Middle frontal gyrus (tissue), 1 donor: ENCODE data around the gene RRAD.
"Not testable (repeated sequence)": the region's sequence is repeated elsewhere in the genome, so short reads cannot be mapped to it uniquely, and the experiment has no call there.

Experiments
- DNase-seq: peaks from one replicate; pipeline ENCODE4 v3.0.0-alpha.2; 2015; ENCODE audit warnings: low spot score; ENCODE audit errors: extremely low spot score

Gene RRAD

GRCh38 chr16:66925322-66925840, at the start of gene RRAD:
TSS of gene RRAD (minus strand) at chr16:66925535. CDS start at chr16:66925179, 356 bp downstream.
- no peak for DNase-seq

DNA sequence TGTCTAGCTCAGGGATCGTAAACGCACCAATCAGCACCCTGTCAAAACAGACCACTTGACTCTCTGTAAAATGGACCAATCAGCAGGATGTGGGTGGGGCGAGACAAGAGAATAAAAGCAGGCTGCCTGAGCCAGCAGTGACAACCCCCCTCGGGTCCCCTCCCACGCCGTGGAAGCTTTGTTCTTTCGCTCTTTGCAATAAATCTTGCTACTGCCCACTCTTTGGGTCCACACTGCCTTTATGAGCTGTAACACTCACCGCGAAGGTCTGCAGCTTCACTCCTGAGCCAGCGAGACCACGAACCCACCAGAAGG, 49.6 kb upstream of the RRAD start:
- not testable (repeated sequence) for DNase-seq

GRCh38 chr16:66974156-66974931, 49.0 kb upstream of the RRAD start:
- not testable (repeated sequence) for DNase-seq

DNA sequence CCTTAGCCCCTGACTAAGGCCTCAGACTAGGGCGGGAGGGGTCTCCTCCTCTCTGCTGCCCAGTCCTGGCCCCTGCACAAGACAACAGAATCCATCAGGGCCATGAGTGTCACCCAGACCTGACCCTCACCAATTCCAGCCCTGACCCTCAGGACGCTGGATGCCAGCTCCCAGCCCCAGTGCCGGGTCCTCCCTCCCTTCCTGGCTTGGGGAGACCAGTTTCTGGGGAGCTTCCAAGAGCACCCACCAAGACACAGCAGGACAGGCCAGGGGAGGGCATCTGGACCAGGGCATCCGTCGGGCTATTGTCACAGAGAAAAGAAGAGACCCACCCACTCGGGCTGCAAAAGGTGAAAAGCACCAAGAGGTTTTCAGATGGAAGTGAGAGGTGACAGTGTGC, 48.4 kb upstream of the RRAD start:
- DNase-seq = no peak

GRCh38 chr16:66972983-66973382, 47.6 kb upstream of the RRAD start:
- no peak for DNase-seq

DNA sequence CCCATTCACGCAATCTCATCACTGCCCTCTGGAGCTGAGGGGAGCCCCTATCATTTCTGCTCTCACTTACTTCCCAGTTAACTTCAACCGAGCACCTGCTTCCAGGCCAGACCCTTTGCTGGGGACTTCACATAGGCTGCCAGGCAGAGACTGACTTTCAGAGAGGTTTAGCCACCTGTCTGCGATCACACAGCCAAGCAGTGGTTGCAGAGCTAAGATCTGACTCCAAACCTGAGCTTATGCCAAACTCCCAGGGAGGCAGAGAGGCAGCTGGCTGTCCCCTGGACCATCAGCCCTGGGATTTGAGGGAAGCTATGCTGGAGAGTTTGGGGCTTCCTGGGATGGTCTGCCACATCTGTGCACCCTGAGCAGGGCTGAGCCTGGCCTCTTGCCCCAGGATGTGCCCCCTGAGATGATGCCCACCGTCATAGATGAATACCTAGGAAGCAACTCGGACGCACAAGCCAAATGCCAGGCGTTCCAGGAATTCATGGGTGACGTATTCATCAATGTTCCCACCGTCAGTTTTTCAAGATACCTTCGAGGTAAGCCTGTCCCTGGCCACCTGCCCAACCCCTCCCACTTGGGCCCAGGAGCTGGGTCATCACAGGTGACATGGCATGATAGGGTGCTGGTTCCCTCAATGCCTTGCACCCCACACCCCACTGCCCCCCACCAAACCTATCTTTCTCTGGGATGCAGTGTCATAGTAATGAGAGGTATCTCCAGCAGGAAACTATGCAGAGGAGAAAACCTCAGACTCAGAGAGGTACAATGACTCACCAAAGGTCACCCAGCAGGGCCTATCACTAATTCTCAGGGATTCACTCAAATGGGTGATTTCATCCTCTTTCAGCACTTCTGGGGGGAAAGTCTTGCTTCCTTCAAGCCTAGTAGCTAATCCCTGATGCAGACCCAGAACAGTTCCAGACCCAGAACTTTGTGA, 45.7 kb upstream of the RRAD start:
- DNase-seq = no peak

DNA sequence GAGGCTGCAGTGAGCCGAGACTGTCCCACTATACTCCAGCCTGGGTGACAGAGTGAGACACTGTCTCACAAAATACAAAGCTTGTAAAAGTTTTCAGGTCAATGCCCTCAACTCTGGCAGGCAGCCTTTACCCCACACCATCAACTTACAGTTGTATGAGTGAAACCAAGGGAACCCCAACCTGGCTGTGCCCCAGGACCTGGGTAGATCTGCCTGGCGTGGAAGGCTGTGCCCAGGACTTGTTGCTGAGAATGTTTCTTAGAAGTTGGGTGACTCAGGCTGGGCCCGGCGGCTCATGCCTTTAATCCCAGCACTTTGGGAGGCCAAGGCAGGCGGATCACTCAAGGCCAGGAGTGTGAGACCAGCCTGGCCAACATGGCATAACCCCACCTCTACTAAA, 43.5 kb upstream of the RRAD start:
- no peak for DNase-seq

- no peak for DNase-seq
These were observed 38.7 kb upstream of the RRAD start for GRCh38 chr16:66964049-66964448.

GRCh38 chr16:66961914-66962313, 36.6 kb upstream of the RRAD start:
- DNase-seq = no peak

GRCh38 chr16:66961065-66961744, 35.9 kb upstream of the RRAD start, which contains the start of gene CES3:
TSS of gene CES3 (plus strand) at chr16:66961266. CDS start at chr16:66961308, 42 bp downstream.
- DNase-seq = no peak

DNA sequence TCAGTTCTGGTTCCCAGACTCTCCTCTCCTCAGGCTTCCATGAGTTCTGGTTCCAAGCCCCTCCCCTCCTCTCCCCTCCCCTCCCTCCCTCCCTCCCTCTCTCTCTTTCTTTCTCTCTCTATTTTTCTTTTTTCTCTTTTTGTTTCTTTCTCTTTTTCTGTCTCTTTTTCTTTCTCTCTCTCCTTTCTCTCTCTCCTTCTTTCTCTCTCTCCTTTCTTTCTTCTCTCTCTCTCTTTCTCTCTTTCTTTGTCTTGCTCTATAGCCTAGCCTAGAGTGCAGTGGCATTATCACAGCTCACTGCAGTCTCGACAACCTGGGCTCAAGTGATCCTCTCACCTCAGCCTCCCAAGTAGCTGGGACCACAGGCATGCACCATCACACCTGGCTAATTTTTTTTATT, 34.9 kb upstream of the RRAD start:
- no peak for DNase-seq

DNA sequence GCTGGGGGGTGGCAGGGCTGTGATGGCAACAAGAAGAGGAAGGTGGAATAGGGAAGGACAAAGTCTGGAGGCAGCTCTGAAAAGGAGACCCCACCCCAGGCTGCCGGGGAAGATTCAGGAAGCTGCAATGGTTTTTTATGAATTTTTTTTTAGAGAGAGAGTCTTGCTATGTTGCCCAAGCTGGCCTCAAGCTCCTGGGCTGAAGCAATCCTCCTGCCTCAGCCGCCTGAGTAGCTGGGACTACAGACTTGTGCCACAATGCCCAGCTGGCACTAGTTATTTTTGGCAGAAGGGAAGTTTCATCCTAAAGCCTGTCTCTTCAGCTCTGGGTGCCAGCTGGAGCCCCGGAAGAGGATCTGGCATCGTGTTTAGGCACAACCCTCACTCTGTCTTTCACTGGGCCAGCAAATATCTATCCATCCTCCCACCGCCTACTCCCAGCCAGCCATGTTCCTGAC, 34.4 kb upstream of the RRAD start:
- DNase-seq = peak; percentile 16

DNA sequence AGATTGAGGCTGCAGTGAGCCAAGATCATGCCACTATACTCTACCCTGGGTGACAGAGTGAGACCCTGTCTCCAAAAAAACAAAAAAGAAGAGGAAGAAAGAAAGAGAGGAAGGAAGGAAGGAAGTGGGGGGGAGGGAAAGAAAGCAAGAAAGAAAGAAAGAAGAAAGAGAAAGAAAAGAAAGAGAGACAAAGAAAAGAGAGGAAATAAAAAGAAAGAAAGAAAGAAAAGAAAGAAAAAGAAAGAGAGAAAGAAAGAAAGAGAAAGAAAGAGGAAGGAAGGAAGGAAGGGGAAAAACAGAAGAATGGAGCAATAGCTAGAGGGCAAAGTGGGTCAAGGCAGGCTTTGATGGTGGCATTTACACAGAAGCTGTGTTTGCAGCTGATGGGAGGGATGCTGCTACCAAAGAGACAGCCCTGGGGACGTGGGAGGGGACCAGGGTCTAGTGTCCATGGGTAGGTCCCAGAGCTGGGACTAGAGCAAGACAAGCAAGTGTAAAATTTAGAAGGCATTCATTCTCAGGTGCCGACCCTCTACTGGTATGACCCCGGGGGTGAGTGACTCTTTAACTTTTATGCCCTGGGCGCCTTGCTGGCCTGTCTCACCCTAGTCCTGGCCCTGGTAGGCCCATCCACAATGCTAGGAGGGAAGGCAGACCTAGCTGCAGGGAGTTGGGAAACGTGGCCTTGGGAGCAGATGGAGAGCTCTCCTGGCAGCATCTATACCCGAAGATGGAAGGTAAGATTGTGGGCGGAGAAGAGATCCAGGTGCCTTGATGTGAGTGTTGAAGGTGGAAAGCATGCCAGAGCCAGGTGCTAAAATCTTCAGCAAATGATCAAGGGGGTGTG, 33.7 kb upstream of the RRAD start:
- DNase-seq = no peak

- DNase-seq = not testable (repeated sequence)
These were observed 30.8 kb upstream of the RRAD start for GRCh38 chr16:66956154-66956457.

- DNase-seq = not testable (repeated sequence)
These were observed 30.2 kb upstream of the RRAD start for GRCh38 chr16:66955363-66956153.

DNA sequence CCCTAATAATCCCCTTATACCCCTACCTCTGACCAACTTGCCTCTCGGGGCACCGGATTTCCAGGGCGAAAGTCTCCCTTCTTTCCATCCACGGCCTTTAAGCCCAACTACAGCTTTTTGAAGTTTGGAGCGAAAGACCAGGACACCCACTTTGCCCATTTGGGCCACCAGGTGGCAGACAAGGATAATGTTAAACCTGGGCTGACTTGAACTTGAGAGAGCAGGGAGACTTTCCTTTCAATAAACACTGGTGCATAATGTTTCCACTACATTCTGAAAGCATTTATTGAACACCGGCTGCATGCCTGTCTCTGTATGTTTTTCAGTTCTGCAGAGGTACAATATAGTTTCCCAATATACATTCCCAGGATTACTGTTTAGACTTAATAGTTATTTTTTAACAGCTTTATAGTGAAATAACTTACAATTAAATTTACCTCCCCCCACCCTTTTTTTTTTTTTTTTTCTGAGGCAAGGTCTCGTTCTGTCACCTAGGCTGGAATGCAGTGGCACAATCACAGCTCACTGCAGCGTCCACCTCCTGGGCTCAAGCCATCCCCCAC, 28.8 kb upstream of the RRAD start:
- peak; percentile 68 for DNase-seq

DNA sequence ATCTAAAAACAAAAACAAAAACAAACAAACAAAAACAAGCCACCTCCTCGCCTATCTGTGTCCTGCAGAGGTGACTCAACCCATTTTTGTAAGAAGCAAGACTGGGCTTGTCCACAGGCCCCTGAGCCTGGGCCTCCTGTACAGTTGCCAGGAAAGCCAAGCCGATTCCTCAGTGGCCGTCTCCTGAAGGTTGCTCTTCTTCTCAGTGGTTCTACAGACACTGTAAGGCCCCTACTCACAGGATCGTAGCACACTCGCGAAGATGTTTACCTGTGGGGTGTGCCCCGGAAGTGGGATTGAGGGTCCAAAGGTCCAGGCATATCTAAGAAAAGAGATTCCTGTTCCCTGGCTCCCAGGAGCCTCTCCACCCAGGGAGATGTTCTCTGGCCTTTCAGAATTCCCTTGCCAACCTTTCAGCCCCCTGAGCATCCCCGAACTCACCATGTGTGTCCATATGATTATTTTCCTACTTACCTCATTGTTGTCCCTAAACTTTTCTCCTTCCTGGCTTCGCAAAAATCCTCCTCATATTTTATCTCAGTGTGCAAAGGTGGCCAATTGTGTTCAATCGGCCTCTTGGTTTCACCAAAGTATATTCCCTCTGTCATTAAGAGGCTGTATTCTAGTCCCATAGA, 28.2 kb upstream of the RRAD start:
- DNase-seq = no peak

- DNase-seq = no peak
These were observed 27.2 kb upstream of the RRAD start for GRCh38 chr16:66952430-66953110.
